Stimulated activated CD8-positive, alpha-beta memory T cell treated with anti-CD3 and anti-CD28 coated beads, Interleukin-4, amount 100 ng/mL, for 1 hour (primary cell): ENCODE results near the gene MATN1.

Experiments
- DNase-seq, 2 donors: peaks; one replicate each; pipeline ENCODE4 v3.0.0-alpha.2; 2020; ENCODE audit warnings: low read depth in 2 of 2, low spot score in 1 of 2

Gene MATN1

DNA sequence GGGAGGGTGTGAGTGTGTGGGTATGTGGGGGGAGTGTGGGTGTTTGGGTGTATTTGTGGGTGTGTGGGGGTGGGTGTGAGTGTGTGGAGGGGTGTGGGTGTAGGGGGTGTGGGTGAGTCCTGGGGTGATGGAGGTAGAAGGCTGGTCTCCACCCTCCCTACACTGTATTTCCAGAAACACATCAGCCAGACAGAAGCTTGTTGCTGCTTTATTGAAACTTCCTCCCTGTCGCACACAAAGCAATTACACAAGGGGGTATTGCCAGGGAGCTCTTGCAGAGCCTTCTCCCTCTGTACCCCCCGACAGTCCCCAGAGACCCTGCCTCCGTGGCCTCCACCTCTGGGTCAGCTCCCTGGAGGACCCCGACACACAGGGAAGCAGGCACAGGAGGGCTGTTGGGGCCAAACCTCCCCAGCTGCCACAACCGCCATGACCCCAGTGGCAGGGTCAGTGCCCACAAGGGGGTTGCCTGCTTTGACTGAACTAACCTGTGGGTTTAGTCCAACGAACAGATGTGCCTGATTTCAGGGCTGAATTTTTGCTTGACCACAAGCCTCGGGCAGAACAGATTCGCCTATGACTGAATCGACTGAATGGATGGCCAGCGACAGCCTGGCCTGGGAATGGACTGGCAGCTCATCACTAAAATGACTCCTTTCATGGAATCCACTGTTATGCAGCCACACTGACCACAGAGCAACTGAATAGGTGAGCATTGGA, 9.1 kb upstream of the MATN1 start:
- no peak for DNase-seq

DNA sequence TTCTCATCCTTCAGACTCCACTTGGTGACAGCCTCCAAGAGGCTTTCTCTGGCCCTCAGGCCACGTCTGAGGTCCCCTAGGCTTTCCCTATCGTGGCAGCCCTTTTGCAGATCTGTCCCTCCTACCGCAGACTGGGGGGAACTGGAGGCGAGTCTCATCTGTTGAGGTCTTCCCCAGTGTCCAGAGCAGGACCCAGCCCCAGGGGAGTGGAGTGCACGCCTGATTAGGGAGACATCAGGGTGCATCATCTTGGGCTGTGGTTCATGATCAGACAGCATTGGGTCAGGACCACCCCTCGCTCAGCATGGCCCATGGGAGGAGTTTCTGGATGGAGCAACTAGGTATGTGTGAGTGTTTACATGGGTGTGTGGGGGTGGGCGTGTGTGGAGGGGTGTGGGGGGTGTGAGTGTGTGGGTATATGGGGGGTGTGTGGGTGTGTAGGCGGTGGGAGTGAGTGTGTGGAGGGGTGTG, 8.5 kb upstream of the MATN1 start:
- DNase-seq = no peak

DNA sequence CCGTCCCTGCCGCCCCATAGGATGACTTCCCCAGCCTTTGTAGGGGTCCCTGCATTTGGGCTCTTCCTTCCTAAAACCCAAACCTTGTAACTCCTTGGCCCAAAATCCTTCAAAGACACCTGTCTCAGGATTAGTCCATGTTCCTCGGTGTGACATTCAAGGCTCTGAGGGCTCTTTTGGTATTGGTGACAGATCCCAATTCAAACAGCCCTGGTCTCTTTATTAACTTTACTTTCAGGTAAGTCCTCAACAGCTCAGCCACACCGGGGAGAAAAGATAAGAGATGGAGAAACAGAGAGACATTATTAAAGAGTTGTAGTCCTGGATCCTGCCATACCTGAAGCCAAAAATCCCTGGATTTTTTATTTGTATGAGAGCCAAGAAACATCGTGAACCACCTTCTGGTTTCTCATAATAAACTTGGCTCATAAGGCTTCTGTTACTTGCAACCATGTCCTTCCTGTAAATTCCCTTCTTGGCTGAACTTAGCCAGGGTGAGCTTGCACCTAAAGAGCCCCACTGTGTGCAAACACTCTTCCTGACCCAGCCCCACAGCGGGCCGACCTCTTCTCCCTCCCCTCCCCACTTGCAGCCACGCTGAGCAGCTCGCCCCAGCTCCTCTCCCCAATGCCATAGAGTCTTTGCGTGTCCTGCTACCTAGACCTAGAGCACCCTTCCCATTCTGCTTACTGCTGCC, 7.9 kb upstream of the MATN1 start:
- DNase-seq = no peak

DNA sequence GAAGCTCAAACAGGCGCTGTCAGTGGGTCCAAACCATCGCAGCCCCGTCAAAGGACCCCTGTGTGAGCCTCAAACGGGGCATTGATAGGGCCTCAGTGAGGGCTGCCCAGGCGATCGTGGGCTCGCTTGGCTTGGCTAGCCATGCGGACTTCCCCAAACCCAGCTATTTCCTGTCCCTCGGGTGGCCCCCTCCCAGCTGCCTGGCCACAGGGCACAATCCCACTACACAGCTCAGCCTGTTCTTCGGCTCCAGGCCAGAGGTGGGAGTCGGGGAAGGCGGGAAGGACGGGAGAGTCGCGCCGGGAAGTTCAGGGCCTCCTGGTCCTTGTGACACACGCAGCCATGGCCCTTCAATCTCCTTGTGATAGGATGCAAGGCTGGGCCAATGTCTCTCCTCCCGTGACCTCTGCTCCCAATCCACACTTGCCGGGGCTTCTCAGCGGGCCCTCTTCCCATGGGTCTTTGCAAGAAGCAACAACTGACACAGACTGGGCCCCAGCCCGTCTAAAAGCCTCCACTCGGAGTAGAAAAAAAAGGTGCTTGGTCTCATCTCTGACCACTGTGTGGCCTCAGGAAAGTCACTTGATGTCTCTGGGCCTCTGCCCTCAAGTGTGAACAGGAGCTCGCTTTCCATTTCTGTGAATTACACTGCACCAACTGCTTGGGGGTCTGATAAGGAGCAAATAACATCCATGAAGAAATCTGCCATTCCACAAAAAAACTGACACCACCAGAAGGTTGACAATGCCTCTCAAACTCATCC, 7.1 kb upstream of the MATN1 start:
- no peak for DNase-seq

DNA sequence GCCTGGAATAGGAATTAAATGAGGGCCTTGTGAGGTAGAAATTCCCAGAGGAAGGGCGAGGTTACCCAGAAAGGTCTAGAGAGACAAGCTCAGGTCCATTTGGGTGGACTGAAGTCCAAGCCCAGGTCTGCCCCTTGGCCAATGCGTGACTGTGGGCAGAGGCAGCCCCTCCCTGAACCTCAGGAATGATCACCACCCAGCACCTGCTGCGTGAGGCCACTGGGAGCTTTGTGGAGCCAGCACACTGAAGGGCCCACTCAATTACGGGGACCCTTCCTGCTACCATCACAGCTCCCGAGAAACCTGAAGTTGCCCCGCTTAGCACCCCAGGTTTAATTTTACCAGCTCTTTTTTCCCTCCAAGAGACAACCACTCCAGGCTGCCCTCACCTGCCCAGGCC, 6.5 kb upstream of the MATN1 start:
- DNase-seq = no peak

DNA sequence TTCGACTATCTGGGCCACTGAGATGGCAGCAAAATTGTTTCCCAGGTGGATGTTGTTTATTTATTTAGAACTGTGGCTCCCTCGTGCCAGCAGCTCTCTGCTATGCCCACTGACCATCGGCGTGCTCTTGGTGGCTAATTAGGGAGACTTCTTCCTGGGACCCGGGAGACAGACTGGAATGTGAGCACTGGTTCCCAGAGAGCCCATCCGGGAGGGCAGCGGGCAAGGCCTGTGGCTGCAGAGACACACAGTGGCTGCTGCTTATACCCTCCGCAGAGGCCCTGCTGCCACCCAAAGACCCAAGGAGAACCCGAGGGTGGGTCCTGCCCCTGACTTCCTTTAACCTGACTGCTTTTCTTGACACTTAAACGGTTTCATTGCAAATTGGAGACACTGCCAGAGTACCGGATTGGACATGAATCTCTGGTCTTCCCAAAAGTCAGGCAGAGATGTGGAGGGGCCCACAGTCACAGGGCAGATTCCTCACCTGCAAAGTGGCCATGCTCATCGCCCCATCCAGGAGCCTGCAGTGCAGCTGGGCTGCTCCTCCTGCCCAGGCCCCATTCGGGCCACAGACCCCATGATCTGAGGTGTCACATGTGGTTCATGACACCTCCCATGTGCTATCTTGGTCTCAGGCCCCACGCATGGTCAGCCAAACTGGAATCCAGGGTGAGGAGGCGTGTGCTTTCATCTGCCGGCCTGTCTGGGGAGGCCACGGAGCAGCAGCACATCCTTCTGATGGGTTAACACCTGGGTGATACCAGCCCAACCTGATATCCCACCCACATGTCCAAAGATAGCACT, 5.7 kb upstream of the MATN1 start:
- DNase-seq = no peak

DNA sequence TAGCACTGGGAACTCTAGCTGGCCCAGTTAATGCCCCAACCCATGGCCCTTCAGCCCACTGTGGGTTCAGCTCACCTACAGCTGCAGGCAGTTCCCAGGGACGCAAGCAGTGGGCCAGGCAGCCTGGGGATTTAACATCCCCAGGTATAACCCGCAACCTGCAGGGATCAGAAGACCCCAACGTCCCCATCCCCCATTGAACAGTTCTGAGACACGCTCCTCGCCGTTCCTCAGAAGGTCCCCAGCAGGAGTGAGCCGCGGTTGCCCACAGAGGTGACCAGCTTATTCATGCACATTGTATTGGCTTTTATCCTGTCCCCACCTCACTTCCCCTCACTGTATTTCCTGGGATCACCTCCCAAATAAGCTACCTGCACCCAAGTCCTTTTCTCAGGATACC, 5.0 kb upstream of the MATN1 start:
- no peak for DNase-seq

DNA sequence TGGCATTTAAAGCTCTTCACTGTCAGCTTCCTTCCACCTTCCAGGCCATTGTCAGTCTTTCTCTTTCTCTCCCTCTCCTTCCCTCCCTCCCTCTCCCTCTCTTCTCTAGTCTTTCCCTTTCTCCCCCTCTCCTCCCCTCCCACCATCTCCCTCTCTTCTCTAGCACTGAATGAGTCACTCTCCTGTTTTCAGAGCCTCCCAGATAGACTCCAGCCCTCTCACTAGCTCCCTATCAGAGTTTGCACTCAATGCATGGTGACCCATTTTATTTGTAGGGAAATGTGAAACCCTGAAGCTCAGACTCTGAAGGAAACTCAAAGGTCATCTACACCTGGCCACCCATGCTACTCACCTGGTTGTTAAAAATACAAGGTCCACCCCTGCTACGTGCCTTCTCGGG, 4.4 kb upstream of the MATN1 start:
- no peak for DNase-seq

DNA sequence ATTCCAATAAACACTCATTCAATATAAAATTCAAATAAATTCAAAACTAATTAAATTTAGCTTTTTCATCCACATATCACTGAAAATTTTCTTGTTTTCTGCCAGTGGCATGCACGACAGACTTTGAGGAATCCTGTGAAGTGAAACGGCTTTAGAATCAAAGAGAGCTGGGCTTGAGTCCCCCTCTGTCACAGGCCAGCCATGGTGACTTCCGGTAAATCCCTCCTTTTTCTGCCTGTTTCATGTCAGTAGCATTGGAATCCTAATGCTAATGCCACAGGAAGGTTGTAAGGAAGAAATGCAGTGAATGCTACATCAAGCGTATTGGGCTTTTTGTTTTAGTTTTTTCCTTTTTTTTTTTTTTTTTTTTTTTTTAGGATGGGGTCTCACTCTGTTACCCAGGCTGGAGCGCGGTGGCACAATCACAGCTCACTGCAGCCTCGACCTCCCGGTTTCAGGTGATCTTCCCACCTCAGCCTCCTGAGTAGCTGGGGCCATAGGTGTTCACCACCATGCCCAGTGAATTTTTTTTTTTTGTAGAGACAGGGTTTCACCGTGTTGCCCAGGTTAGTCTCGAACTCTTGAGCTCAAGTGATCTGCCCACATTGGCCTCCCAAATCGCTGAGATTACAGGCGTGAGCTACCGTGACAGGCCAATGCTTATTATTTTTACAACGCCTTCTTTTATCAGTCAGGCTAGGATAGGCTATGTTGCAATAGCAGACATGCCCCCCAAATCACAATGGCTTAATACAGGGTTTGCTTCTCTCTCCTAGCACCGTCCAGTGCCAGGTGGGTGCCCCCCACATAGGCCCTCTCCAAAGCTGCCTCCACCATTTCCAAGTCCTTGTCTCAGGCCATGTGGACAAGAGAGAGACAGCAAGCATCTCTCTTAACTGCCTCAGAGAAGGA, 3.6 kb upstream of the MATN1 start:
- no peak for DNase-seq

DNA sequence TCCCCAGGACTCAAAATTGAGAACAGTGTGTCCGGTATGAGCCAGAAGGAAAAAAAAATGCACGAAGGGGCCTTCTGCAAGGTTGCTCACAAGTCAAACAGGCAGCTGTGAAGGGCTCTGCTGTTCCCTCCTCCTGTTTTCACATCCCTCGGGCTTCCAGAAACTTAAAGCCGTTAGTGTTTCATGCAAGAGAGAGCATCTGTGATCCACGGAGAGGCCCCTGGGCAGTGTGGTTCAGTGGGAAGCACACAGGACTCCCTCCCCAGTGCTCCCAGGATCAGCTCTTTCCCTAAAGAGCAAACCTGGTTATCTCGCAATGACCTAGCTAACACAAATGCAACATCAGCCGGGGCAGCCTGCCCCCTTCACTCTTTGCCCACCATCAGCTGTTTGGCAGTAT, 2.9 kb upstream of the MATN1 start:
- DNase-seq = no peak

DNA sequence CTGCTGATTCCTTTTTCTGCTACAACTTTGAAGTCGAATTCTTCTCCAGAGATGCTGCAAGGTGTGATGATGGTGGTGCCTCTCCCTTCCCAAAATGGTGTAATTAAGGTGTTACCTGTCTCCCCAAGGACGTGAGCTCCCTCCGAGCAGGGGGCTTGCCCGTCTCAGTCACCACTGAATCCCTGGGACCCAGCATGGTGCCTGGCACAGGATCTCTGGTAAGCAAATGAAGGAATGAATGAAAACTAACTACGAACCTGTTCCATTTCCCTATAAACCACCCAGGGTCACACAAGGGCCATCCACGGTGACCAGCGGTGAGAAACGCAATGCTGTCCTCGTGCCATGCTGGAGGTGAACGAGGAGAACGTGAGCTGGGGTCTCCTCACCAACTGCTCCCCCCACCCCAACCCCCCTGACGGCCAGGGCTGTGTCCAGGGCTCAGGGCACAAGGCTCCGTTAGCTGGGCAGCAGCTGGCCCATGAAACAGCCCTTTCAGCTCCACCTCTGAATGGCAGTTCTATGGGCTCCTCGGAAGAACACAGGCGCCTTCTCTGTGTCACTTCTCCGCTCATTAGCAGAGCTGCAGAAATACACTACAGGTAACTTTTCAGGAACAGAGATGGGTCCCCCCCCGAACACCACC, 2.2 kb upstream of the MATN1 start:
- DNase-seq = no peak

DNA sequence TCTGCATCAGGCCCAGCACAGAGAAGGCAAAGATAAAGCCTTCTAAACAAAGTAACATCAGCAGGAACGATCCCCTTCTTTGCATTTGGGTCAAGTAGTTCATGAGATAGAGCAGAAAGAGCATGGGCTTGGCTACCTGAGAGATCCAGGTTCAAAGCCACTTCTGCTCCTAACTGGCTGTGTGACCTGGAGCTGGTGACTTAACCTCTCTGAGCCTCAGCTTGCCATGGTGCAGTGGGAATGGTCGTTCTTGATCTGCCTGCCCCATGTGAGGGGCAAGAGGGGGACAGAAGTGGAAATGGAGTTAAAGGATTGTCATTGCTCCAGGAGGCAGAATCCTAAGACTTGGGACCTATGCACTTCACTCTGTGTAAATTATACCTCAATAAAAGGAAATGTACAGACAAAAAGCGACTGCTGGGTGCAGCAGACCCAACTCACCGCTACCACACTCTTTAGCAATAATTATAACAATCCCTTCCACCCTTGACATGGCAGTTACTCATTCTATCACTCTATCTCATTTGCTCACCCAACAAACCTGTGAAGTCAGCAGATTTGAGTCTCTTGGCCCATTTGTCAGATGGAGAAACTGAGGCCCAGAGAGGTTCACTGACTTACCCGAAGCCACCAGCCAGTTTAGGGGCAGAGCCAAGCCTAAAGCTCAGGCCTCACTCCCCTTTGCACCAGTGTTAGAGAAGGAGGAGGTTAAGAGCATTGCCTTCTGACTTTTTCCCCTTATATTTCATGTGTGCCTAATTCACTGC, 1.5 kb upstream of the MATN1 start:
- no peak for DNase-seq

DNA sequence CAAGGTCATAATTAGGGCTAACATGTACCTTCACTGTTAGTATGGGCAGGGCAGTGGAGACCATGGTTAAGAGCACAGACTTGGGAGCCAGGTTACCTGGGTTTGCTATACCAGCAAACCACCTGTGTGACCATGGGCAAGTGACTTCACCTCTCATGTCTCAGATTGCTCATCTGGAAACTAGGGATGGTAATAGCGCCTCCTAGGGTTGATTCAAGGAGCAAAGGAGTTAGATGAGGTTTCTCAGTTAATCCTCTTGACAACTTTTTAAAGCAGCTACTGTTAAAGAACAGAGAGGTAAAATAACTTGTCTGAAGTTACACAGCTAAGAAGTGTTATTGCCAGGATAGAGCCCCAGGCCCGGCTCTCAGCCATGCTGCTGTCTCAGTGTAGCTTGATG, 790 bp upstream of the MATN1 start:
- DNase-seq = no peak

DNA sequence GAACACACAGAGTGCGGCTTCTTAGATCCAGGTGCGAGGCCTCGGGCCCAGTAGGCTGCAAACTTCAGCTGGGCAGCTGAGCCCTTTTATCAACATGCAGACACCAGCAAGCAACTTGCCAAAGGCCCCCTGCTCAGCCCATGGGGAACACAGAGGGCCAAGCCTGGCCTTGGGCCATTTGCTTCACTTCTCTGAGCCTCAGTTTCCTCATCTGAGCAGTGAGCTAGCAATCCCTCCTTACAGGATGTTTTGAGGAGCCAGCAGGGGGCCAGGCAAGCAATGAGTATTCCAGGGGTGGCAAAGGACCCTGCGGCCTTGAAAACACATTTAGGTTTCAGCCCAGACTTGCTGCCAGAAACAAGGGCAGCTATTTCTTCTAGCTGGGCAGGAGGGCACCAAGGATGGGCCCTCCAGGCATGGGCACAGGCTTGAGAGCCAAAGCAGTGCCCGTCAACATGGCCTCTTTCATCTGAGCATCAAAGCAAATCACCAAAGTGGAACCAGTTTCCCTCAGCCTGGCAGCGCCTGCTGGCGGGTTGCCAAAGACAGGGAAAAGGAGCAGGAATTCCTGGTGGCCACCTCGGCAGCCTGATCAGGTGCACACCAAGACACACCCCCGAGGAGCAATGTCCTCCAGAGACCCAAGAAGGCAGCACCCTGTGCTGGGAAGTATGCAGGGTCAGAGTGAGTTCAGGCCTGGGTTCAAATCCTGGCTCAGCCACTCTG, 1.4 kb downstream of the MATN1 start:
- no peak for DNase-seq

DNA sequence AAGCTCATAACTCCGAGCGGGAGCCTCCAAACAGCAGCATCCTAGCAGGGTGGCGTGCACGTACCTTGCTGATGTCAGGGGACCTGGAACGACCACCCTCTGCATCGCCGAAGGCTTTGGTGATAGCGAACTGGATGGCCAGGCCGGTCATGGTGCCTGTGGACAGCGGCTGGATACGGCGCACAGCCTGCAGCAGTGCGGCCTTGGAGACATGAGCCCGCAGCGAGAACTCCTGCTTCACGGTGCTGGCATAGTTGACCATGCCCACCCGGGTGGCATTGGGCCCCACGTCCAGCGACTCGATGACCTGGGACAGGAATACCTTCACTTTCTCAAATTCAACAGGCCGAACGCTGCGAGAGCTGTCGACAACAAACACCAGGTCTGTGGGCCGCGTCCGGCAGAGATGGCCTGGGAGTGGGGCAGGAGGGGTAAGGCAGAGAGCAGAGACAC, 2.0 kb downstream of the MATN1 start:
- no peak for DNase-seq

DNA sequence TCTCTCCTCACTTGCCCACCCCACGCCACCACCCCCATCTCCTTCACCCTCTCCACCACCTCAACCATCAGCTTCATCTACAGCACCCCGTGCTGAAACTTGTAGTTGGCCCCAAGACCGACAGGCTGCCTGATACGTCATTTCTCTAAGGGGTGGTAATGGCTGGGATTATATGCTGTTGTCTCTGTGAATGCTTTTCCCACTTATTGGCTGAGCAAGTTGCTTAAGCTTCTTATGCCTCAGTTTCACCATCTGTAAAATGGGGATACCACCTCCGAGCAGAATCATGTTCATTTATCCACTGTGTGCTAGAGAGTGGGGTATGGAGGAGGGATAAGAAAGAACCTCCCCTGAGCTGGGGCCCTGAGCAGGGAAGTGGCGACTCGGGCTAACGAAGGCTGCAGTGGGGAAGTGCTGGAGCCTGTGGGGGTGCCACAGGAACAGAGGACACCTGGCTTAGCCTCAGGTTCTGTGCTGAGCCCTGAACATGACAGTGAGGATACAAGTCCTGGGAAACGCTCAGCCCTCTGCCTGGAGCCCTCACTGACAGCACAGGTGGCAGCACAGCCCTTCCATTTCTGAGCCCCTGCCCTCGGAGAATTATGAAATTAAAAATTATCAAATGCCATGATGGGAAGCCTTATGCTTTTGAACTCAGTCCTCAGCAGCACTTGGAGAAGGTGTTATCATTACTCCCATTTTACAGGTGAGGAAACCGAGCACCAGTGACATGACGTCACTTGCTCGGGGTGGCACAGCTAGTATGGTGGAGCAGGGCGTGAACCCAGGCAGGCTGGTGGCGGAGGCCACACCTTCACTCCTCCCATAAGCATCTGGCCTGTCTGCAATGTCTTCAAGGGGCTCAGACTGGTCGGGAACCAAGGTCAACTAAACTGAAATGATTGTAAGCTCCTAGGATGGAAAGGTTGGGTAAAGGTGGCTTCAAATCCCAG, 2.8 kb downstream of the MATN1 start:
- DNase-seq = no peak
